KBM-7 (cell line): ENCODE results near the gene CELA1.

Source experiments
- DNase-seq: peaks from one replicate; pipeline ENCODE4 v3.0.0-alpha.2; 2015
- in situ Hi-C: fragments of 300-500 bp; cut with MboI; formaldehyde crosslinking; loops from 2 replicates; pipeline ENCODE4 v1.14.3; 2020; ENCODE audit warnings: low sequenced_read_pairs, low pct_unique_long_range_greater_than_20kb, mixed read lengths

Gene CELA1

GRCh38 chr12:51377099-51377984 lies 30.9 kb upstream of the CELA1 start:
- no peak for DNase-seq
- in situ Hi-C loops, result no loop called here

GRCh38 chr12:51374856-51375255 lies 28.4 kb upstream of the CELA1 start:
- in situ Hi-C loops, result loop anchor here (25.0 kb wide), 1 partner anchor 563 kb away; no protein-coding TSS in a partner anchor
- DNase-seq, result no peak

- in situ Hi-C loops, result loop anchor here (25.0 kb wide), 1 partner anchor 562 kb away; no protein-coding TSS in a partner anchor
- DNase-seq, result no peak
These were observed 27.9 kb upstream of the CELA1 start for GRCh38 chr12:51374361-51374760.

GRCh38 chr12:51373187-51373586 lies 26.7 kb upstream of the CELA1 start:
- peak; percentile 86 for DNase-seq
- in situ Hi-C loops, result loop anchor here (25.0 kb wide), 1 partner anchor 561 kb away; no protein-coding TSS in a partner anchor

GRCh38 chr12:51372021-51372420 lies 25.5 kb upstream of the CELA1 start:
- in situ Hi-C loops, result loop anchor here (25.0 kb wide), 1 partner anchor 560 kb away; no protein-coding TSS in a partner anchor
- no peak for DNase-seq

- in situ Hi-C loops, result loop anchor here (25.0 kb wide), 1 partner anchor 559 kb away; no protein-coding TSS in a partner anchor
- DNase-seq, result no peak
These were observed 24.9 kb upstream of the CELA1 start for GRCh38 chr12:51371295-51371953.

- in situ Hi-C loops, result loop anchor here (25.0 kb wide), 1 partner anchor 558 kb away; no protein-coding TSS in a partner anchor
These were observed 24.2 kb upstream of the CELA1 start for GRCh38 chr12:51370667-51371066.

GRCh38 chr12:51369581-51369980 lies 23.1 kb upstream of the CELA1 start:
- in situ Hi-C loops, result loop anchor here (25.0 kb wide), 1 partner anchor 557 kb away; no protein-coding TSS in a partner anchor
- DNase-seq, result no peak

More at GRCh38 chr12:51370667-51371066, 24.2 kb upstream of the CELA1 start:
- DNase-seq, result no peak

GRCh38 chr12:51368640-51369517 lies 22.4 kb upstream of the CELA1 start:
- in situ Hi-C loops, result loop anchor here (25.0 kb wide), 1 partner anchor 557 kb away; no protein-coding TSS in a partner anchor
- peak; percentile 98 for DNase-seq

- in situ Hi-C loops, result loop anchor here (25.0 kb wide), 1 partner anchor 553 kb away; no protein-coding TSS in a partner anchor
- no peak for DNase-seq
These were observed 18.8 kb upstream of the CELA1 start for GRCh38 chr12:51365276-51365675.

GRCh38 chr12:51364001-51364400 lies 17.5 kb upstream of the CELA1 start:
- DNase-seq, result no peak
- in situ Hi-C loops, result loop anchor here (25.0 kb wide), 1 partner anchor 552 kb away; no protein-coding TSS in a partner anchor

- no peak for DNase-seq
- in situ Hi-C loops, result loop anchor here (25.0 kb wide), 1 partner anchor 551 kb away; no protein-coding TSS in a partner anchor
These were observed 16.4 kb upstream of the CELA1 start for GRCh38 chr12:51362747-51363342.

- DNase-seq, result no peak
- in situ Hi-C loops, result loop anchor here (25.0 kb wide), 1 partner anchor 550 kb away; no protein-coding TSS in a partner anchor
These were observed 15.8 kb upstream of the CELA1 start for GRCh38 chr12:51362307-51362706.

GRCh38 chr12:51361161-51362016 lies 14.9 kb upstream of the CELA1 start:
- DNase-seq, result no peak
- in situ Hi-C loops, result loop anchor here (25.0 kb wide), 1 partner anchor 549 kb away; no protein-coding TSS in a partner anchor

- DNase-seq, result no peak
- in situ Hi-C loops, result loop anchor here (25.0 kb wide), 1 partner anchor 548 kb away; no protein-coding TSS in a partner anchor
These were observed 13.8 kb upstream of the CELA1 start for GRCh38 chr12:51360315-51360714.

- in situ Hi-C loops, result loop anchor here (25.0 kb wide), 1 partner anchor 548 kb away; no protein-coding TSS in a partner anchor
- DNase-seq, result no peak
These were observed 13.4 kb upstream of the CELA1 start for GRCh38 chr12:51359851-51360250.

- in situ Hi-C loops, result loop anchor here (25.0 kb wide), 1 partner anchor 546 kb away; no protein-coding TSS in a partner anchor
These were observed 12.0 kb upstream of the CELA1 start for GRCh38 chr12:51358496-51358895.

More at GRCh38 chr12:51358496-51358895, 12.0 kb upstream of the CELA1 start:
- no peak for DNase-seq
